Measurements from ENCODE around the gene SLC26A4. TPM values are rescaled to one million over a fixed set of nuclear protein-coding genes. Genes with fewer than 3 reads are reported as not detected.

Gene SLC26A4
- total and polyA plus RNA-seq, 9 of the 15 experiments (the other 6 are each of a cell fraction or from before 2014, with no cell fraction given), result 0.09 to 1.2 (median 0.33) TPM

GRCh38 chr7:107659666-107660065 is 962 bp upstream of the SLC26A4 start (continued):
- no peak for TF ChIP-seq ZNF318 (IDR thresholded peaks at IDR 0.05; ENCODE audit: borderline replicate concordance in 1 of 2, low read depth in 1 of 2)
- peak; percentile 93 for TF ChIP-seq ZBTB5 (IDR thresholded peaks at IDR 0.05)
- no peak for TF ChIP-seq TGIF2 (CRISPR knock-in tag; IDR thresholded peaks at IDR 0.05)
- peak; percentile 81 for TF ChIP-seq ATF4 (CRISPR knock-in tag; IDR thresholded peaks at IDR 0.05)
- peak; percentile 95 for TF ChIP-seq FOSL1 (tag; conservative IDR thresholded peaks at IDR 0.05)
- no peak for TF ChIP-seq TBP (optimal IDR thresholded peaks at IDR 0.05; ENCODE audit: low read depth, low read length)
- peak; percentile 77 to 92 for TF ChIP-seq TRIM24 (IDR thresholded peaks at IDR 0.05)
- TF ChIP-seq PRPF4 (IDR thresholded peaks at IDR 0.05; ENCODE audit: insufficient read depth, low read depth, low read length, poor library complexity, severe bottlenecking), result no peak
- TF ChIP-seq SNIP1 (IDR thresholded peaks at IDR 0.05; ENCODE audit: low read depth), result no peak
- TF ChIP-seq ZNF696 (CRISPR knock-in tag; conservative IDR thresholded peaks at IDR 0.05), result no peak
- TF ChIP-seq SNAPC5 (CRISPR knock-in tag; IDR thresholded peaks at IDR 0.05), result no peak
- TF ChIP-seq LCOR (CRISPR knock-in tag; IDR thresholded peaks at IDR 0.05), result no peak
- TF ChIP-seq ZNF140 (CRISPR knock-in tag; IDR thresholded peaks at IDR 0.05), result no peak
- no peak for TF ChIP-seq SMAD1 (IDR thresholded peaks at IDR 0.05; ENCODE audit: low read depth, low read length, partially characterized antibody)
- TF ChIP-seq DACH1 (IDR thresholded peaks at IDR 0.05; ENCODE audit: partially characterized antibody), result no peak
- no peak for TF ChIP-seq TCF15 (CRISPR knock-in tag; IDR thresholded peaks at IDR 0.05)
